Vagina (tissue), 2 donors: ENCODE data around the gene UST.

ENCODE experiments used
- POLR2A ChIP-seq, 2 donors: fragments of 450-650 bp; IDR thresholded peaks; one replicate each; pipeline ENCODE4 v1.6.1; 2017; ENCODE audit warnings: antibody characterized with exemption in 2 of 2, mild to moderate bottlenecking in 2 of 2, moderate library complexity in 2 of 2
- TF ChIP-seq, protein P1 (sequence below), 3 experiments: fragments of 450-650 bp in 2 of 3; fragments of 200-600 bp in 1 of 3; sonication (generic) in 1 of 3; IDR thresholded peaks; one replicate each; pipeline ENCODE4 v1.5.1; 2017 to 2019; ENCODE audit warnings: antibody characterized with exemption in 3 of 3, mild to moderate bottlenecking in 2 of 3, moderate library complexity in 2 of 3

DNA sequence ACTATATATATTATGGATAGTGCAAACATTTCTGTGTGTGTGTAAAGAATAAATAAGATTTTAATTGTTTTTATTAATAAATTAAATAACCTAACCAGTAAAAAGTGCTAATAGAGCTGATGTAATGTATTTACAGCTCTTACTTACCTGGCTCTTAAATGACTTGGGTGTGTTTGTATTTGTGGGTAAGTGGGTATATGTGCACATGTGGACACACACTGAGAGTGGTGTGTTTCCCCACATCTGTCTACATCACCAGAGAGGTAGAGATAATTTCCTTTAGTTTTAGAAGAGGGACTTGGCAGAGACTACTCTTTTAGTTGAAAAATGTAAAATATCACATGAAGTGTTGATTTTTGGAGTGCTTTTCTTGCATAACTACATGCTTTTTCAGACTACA lies 76.0 kb downstream of the UST start:
- TF ChIP-seq, protein P1, sequence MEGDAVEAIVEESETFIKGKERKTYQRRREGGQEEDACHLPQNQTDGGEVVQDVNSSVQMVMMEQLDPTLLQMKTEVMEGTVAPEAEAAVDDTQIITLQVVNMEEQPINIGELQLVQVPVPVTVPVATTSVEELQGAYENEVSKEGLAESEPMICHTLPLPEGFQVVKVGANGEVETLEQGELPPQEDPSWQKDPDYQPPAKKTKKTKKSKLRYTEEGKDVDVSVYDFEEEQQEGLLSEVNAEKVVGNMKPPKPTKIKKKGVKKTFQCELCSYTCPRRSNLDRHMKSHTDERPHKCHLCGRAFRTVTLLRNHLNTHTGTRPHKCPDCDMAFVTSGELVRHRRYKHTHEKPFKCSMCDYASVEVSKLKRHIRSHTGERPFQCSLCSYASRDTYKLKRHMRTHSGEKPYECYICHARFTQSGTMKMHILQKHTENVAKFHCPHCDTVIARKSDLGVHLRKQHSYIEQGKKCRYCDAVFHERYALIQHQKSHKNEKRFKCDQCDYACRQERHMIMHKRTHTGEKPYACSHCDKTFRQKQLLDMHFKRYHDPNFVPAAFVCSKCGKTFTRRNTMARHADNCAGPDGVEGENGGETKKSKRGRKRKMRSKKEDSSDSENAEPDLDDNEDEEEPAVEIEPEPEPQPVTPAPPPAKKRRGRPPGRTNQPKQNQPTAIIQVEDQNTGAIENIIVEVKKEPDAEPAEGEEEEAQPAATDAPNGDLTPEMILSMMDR (IDR thresholded peaks at IDR 0.05) = no peak
- no peak for TF ChIP-seq POLR2A (IDR thresholded peaks at IDR 0.05)
